Stimulated activated CD8-positive, alpha-beta memory T cell treated with anti-CD3 and anti-CD28 coated beads, Interleukin-4, amount 100 ng/mL, for 48 hours (primary cell): ENCODE results near the gene HOXD8.

Experiments
- DNase-seq: peaks from one replicate; pipeline ENCODE4 v3.0.0-alpha.2; 2020

HOXD8 gene

GRCh38 chr2:176128982-176129796, at the start of gene HOXD8:
Gene HOXD8 (plus strand): TSS chr2:176129705. CDS start chr2:176130367, 662 bp downstream.
- peak; percentile 46 for DNase-seq

- DNase-seq = peak; percentile 69
Observed at GRCh38 chr2:176079831-176080539, 49.5 kb upstream of the HOXD8 start.

- DNase-seq = no peak
Observed at GRCh38 chr2:176080540-176081375, 48.7 kb upstream of the HOXD8 start.

- no peak for DNase-seq
Observed at GRCh38 chr2:176081376-176081836, 48.1 kb upstream of the HOXD8 start.

GRCh38 chr2:176081837-176082524, 47.5 kb upstream of the HOXD8 start:
- no peak for DNase-seq

GRCh38 chr2:176082525-176082823, 47.0 kb upstream of the HOXD8 start:
- DNase-seq = no peak

GRCh38 chr2:176082824-176083751, 46.4 kb upstream of the HOXD8 start:
- no peak for DNase-seq

- DNase-seq = no peak
Observed at GRCh38 chr2:176083796-176084261, 45.7 kb upstream of the HOXD8 start, which contains the start of gene EVX2. Gene EVX2 (minus strand): TSS chr2:176083962. CDS start chr2:176083776, 186 bp downstream.

GRCh38 chr2:176084611-176085119, 44.8 kb upstream of the HOXD8 start:
- DNase-seq = no peak

GRCh38 chr2:176085120-176085788, 44.3 kb upstream of the HOXD8 start:
- DNase-seq = no peak

GRCh38 chr2:176085861-176086771, 43.4 kb upstream of the HOXD8 start:
- DNase-seq = no peak

GRCh38 chr2:176087330-176088047, 42.0 kb upstream of the HOXD8 start:
- DNase-seq = no peak

- DNase-seq = peak; percentile 49
Observed at GRCh38 chr2:176088048-176088936, 41.2 kb upstream of the HOXD8 start.

- DNase-seq = no peak
Observed at GRCh38 chr2:176088937-176089842, 40.3 kb upstream of the HOXD8 start.

- DNase-seq = no peak
Observed at GRCh38 chr2:176089843-176090395, 39.6 kb upstream of the HOXD8 start.

GRCh38 chr2:176090862-176091261, 38.6 kb upstream of the HOXD8 start:
- DNase-seq = no peak
